GM18858 (cell line): Measurements from ENCODE around the gene RALGPS1.

Source experiments
- ATAC-seq: cut with Tn5 transposase; IDR thresholded peaks from one replicate; pipeline ENCODE4 v1.9.1; 2021; ENCODE audit not compliant: unreplicated experiment

The RALGPS1 gene

DNA sequence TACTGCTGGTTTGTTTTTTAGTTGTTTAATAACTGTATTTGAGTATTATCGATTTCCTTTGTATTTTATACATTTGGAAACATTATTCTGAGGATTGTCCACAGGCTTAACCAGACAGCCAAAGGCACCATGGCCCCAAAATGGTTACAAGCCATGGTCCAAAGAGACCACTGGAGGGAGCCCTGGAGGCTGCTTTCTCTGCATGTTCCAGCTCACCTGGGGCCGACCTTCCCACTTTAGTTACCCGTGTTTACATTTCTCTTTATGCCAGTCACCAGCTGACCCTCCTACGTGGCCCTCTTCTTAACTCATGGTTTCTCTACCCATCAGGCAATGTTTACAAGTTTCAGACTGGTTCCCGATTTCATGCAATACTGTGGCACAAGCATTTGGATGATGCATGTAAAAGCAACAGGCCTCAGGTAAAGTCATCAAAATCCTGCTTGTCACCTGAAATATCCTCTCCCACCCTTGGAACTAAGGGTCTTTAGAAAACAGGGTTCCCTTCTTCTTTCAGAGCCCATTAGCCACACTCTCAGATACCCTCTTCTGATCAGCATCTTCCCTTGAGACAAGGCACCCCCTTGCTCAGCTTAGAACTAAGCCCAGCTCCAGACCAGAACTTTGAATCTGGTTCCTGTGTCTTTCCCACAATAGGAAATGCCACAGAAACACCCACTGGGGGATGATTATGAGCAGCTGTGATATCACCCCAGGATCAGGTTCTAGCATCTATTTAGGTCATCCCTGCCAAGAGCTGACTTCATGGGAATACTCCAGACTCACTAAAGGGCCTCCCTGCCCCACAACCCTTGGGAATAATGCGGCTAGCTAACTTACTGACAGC, 300.1 kb downstream of the RALGPS1 start:
- ATAC-seq, result no peak

- no peak for ATAC-seq
These were observed 301.0 kb downstream of the RALGPS1 start for GRCh38 chr9:127215268-127216209.

DNA sequence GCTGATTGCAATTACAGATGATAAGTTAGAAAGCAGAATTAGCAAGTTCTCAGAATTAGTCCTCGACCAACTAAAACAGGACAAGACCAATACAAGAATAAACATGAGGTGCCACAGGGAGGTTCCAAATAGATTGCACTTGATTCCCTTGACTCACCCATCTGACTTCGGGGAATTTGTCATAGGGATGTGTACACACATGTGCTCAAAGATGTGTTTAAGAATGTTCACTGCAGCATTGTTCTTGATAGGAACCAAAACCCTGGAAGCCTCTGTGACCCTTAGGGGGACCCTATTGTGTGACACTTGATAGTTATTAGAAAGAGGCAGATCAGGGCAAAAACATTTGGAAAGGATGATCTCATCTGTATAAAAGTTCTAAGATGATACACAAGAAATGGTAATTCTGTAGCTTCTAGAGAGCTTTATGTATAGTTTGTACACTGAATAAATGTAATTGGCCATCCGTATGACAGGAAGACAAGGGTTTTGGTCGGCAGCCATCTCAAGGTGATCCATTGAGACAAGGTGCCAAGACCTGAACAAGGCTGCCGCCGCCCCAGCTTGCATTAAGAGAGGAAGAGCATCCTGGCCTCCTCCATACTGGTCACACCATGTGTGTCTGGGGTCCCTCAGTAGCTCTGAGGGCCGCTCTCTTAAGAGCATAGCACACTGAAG, 301.8 kb downstream of the RALGPS1 start:
- no peak for ATAC-seq

DNA sequence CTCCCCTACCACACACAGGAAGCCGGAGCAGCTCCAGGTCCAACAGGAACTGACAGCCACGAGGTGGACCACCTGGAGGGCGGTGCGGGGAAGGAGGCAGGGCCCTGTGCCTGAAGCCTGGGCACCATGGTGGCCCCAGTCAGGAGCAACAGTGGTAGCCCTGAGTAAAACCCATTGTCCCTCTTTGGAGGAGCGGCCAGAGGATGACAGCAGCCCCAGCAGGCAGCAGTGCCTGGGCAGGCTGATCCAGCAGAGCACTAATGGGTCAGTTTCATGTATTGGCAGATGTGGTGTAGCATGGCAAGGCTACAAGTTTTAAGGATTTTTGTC, 302.3 kb downstream of the RALGPS1 start:
- ATAC-seq, result no peak

GRCh38 chr9:127218818-127219217, 304.2 kb downstream of the RALGPS1 start:
- no peak for ATAC-seq

GRCh38 chr9:127219520-127219919, 304.9 kb downstream of the RALGPS1 start:
- no peak for ATAC-seq

- ATAC-seq, result no peak
These were observed 307.1 kb downstream of the RALGPS1 start for GRCh38 chr9:127221695-127222094.

- no peak for ATAC-seq
These were observed 308.0 kb downstream of the RALGPS1 start for GRCh38 chr9:127222388-127223095.

- ATAC-seq, result no peak
These were observed 308.7 kb downstream of the RALGPS1 start for GRCh38 chr9:127223266-127223665.

- no peak for ATAC-seq
These were observed 309.2 kb downstream of the RALGPS1 start for GRCh38 chr9:127223810-127224177.

DNA sequence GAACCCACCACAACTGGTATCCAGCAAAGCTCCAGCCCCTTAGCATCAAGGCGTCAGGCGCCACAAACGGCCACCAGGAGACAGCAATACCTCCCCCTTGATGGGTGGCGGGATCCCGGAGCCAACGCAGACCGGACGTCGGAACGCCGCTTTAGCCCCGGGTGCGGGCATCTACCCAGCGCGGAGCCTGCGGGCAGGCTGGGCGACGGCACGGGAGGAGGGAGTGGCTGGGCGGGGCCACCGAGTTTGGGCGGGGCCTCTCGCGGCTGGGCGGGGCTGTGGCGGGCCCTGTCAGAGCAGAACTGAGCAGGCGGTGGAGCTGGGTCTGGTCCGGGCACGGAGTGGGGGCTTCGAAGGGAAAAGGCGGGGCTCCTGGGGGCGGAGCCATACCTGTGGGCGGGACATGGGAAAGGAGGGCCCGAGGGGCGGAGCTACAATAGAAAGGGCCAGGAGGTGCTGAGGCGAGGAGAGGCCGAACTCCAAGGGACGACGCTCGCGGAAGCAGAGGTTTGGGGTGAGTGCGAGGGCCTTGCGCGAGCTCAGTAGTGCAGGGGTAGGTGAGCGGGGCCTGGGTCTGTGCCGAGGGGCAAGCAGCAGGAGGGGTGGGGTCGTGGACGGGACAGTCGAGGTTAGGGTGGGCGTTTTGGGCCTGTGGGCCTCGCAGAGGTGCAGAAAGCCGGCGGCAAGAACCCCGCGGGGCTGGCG, 309.7 kb downstream of the RALGPS1 start:
- ATAC-seq, result peak; percentile 41

- ATAC-seq, result no peak
These were observed 310.5 kb downstream of the RALGPS1 start for GRCh38 chr9:127224883-127225739.

DNA sequence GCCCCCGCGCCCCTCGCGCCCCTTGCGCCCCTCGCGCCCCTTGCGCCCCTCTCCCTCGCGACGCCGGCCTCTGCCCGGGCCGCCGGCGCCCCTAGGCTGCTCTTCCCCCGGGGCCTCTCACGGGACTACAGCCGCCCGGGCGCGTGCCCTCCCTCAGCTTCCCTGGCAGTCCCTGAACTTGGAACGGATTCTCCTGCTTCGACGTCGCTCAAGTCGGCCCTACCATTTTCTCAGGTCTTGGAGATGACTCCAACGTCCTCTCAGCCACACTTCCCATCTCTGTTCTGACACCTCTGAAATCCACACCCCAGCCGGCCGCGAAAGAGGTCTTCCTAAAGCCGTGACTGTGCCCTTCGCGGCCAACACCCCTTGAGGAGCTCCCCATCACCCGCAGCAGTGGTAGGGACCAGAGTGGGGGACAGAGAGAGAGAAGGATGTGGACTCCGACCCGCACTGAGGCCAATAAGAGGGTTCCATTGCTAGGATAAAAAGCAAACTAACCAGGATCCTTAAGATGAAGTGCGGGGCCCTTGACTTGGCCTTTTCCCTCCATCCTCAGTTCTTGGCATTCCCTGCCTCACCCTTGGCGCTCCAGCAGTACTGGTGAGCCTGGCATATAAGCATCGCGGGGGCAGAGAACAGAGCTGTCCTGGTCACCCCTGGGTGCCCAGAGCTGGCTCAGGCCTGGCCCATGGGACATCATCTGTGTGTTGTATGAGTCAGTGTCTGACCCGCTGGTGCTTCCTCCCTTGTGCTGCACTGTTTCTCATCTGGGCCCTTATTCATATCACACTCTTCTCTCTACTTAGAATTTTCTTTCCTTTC, 311.4 kb downstream of the RALGPS1 start:
- ATAC-seq, result no peak

DNA sequence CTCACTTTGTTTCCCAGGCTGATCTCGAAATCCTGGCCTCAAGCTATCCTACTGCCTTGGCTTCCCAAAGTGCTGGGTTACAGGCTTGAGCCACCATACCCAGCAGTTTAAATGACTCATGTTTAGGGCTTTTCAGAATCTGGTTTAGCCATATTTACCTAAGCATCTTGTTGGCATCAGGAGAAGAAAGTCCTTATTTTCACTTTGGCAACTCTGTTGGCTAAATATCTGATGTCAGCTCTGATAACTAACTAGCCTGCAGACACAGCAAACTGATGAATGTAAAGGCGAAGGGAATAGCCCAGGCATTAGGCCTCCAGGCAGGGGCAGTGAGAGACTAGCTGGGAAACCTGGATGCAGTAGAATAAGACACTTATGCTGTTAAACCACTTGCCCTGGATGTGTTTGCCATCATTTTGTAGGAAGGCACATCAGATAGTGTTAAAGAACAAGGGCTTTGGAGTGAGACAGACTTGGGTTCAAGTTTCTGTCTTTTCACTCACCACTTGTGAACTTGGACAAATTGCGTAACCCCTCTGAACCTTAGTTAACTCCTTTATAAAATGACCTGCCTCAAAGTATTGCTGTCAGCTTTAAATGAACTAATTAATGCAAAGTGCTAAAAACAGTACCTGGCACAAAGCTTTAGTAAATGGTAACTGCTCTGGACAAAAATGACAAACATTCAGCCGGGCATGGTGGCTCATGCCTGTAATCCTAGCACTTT, 315.3 kb downstream of the RALGPS1 start:
- no peak for ATAC-seq

DNA sequence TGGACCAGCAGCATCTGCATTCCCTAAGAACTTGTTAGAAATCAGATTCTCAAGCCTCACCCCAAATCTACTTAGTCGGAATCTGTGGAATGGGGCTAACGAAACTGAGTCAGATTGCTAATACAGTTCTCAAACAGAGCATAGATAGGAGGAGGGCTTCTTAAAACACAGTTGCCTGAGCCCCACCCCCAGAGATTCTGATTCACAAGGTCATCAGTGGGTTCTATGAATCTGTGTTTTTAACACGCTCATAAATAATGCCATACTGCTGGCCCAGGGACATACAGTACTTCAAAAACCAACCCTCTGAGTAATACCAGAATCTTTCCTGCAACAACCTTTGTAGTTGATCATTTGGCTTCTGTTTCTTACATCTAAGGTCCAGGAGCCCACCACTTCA, 317.1 kb downstream of the RALGPS1 start:
- no peak for ATAC-seq

GRCh38 chr9:127232833-127233549, 318.4 kb downstream of the RALGPS1 start:
- no peak for ATAC-seq

DNA sequence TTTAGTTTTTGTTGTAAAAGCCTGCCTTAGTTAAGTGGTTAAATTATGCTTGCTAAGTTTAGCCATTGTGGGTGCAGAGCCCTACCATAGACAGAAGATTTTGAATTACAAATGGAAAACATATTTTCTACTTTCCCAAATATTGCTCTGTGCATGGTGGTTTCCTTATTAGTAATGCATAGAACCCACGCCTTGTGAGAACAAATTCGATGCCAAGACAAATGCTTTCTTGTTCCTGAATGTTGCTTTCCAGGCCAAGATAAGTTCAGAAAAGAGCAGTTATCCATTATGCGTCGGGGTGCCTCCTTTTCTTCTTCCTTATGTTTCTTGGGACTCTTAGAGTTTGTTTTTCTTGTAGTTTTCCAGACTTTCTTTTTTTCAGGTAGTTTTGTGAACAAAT, 319.0 kb downstream of the RALGPS1 start:
- ATAC-seq, result no peak
